SHP77 treated with DMSO at 0.1 percent for 48 hours (cell line): ENCODE measurements around the gene NFKBIE.

Experiments used
- DNase-seq: peaks from one replicate; lab custom pipeline; 2025; lab: John Stamatoyannopoulos, UW

The NFKBIE gene

DNA sequence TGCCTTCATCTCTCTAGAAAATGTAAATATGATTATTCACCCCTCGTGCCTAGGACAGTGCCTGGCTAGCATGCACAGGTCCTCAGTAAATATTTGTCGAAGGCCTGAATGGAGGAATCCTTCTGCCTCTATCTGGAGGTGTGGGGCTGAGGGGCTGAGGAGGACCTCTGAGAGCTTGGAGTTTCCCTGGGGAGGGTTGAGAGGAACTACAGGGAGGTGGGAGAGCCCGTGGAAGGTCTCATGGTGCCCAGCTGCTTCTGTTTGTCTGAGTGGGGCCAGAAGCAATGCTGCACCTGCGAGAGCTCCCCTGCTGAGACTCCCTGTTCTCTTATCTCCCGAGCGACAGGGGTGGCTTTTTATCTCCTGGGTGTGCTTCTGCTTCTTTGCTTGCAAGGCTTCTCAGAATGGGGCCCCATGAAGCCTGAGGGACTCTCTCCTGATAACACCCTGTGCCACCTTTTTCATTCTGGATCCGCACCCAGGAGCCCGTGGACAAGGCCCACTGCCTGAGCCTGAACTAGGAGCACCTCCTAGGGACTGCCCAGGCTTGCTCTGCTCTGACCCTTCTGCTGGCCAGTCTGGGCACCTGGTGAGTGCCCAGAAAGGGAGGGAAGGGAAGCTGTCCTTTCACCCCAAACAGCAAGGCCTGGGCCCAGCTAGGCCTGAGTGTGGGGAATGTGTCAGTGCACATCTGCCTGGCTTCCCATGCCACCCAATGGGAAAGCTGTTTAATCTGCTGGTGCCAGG, 39.6 kb downstream of the NFKBIE start:
- no peak for DNase-seq

GRCh38 chr6:44224965-44225305, 40.4 kb downstream of the NFKBIE start:
- no peak for DNase-seq

DNA sequence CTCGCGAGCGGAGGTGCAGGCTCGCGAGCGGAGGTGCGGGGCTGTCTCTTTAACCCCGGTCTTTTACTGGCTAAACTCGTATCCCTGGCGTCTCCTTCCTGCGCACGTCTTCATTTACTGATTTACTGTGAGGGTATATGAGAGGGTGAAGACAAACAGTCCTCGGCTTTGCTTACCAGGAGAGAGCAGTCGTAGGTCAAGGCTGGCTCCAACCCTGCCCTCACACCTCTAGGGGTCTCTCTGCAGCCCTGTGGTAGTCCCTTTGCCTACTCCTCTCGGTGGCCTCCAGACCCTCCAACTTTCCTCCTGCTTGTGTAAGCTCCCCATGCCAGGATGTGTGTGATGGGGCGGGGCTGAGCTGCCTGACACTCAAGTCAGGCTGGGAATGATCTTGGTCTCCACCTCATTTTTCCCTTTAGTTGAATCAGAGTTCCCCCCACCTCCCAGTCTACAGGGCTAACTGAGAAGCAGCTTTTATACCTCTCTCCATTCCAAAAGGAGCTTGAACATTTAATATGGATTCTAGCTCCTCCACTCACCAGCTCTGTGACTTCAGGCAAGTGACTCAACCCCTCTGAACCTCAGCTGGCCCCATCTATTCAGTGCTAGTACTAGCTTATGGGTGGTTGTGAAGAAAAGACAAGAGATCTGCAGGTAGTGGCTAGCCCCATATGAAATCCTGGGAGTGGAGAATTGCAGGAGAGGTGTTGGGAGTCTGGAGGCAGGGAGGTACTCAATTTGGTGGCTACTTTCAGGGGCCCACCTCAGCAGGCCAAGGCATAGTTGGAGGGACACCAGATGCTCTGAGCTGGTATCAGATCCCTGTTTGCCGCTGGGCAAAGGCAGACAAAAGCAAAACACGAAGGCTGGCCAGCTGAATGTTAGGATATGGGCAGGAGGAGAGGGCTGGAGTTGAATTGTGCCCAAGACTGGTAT, 41.1 kb downstream of the NFKBIE start:
- no peak for DNase-seq

GRCh38 chr6:44223319-44224028, 41.9 kb downstream of the NFKBIE start, which contains the start of gene SLC29A1:
Gene SLC29A1 (plus strand): TSS chr6:44223595. CDS start chr6:44227314, 3,719 bp downstream.
- DNase-seq, result peak; percentile 49

DNA sequence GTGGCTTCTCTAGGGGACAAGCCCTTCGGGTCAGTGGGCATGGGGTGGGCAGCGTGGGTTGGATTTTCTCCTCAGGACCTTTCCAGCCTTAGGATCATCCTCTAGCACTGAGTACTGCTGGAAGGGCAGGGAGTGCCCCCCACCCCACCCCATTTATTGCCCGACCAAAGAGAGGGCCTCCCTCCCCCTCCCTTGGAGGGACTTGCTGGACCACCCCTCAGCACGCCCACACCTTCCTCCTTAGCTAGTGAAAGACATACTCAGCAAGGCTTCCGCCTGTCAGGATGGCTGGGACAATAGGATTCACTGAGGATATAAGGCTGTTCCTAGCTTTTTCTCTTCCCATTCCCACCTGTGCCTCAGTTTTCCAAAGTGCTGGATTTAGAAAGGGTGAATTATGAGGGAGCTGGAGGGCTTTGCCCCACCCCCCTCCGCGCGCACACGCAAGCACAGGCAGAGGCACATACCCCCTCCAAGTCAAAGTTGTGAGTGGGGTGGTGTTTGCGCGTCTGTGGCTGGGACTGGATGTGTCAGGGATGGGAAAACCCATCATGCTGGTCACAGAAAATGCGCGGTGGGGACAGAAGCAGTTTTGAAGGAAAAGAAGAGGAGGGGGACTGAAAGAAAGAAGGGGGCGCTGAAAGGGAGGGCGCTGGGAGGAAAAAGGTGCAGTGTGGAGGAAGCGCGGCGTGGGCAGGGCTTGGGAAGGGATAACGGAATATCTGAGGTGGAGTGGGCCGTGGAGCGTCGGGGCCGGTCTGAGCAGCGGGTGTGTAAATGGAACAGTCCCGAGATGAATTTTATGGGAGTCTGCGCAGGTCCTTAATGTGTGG, 42.6 kb downstream of the NFKBIE start:
- DNase-seq, result no peak

GRCh38 chr6:44221961-44222335, 43.4 kb downstream of the NFKBIE start:
- no peak for DNase-seq

- DNase-seq, result peak; percentile 82
These were observed 43.9 kb downstream of the NFKBIE start for GRCh38 chr6:44221291-44221960.

- DNase-seq, result no peak
These were observed 44.4 kb downstream of the NFKBIE start for GRCh38 chr6:44220913-44221290.

- no peak for DNase-seq
These were observed 45.3 kb downstream of the NFKBIE start for GRCh38 chr6:44219815-44220784.

- peak; percentile 31 for DNase-seq
These were observed 46.1 kb downstream of the NFKBIE start for GRCh38 chr6:44219053-44219814.

GRCh38 chr6:44217332-44218143, 47.8 kb downstream of the NFKBIE start:
- DNase-seq, result no peak

- no peak for DNase-seq
These were observed 48.5 kb downstream of the NFKBIE start, which contains the start of gene MYMX for GRCh38 chr6:44216677-44217331. Gene MYMX (plus strand): TSS chr6:44216926. CDS start chr6:44217472, 546 bp downstream.

GRCh38 chr6:44214307-44214706, 51.0 kb downstream of the NFKBIE start:
- DNase-seq, result no peak

GRCh38 chr6:44211284-44211683, 54.1 kb downstream of the NFKBIE start:
- no peak for DNase-seq
